Large intestine (tissue), 3 donors: ENCODE data around the gene EIF1B. TPM values are rescaled to one million over a fixed set of nuclear protein-coding genes. Genes with fewer than 3 reads are reported as not detected.

Source experiments
- DNase-seq, 2 donors: peaks; one replicate each; pipeline versions ENCODE4 v3.0.0 to v3.0.0-alpha.2; 2013
- H3K27ac ChIP-seq: one replicate; pipeline ENCODE4 v1.5.1; 2013; ENCODE audit warnings: low read length
- H3K27me3 ChIP-seq: 2 replicates; pipeline ENCODE4 v1.6.1; 2013; ENCODE audit warnings: low read length; ENCODE audit not compliant: control insufficient read depth, insufficient read depth
- H3K36me3 ChIP-seq: 2 replicates; pipeline ENCODE4 v1.6.1; 2013; ENCODE audit warnings: low read length; ENCODE audit not compliant: control insufficient read depth, insufficient read depth
- H3K4me1 ChIP-seq: one replicate; pipeline ENCODE4 v1.6.1; 2013; ENCODE audit warnings: low read length; ENCODE audit not compliant: control insufficient read depth, insufficient read depth
- H3K4me3 ChIP-seq: one replicate; pipeline ENCODE4 v1.5.1; 2013; ENCODE audit warnings: low read length
- H3K9me3 ChIP-seq: one replicate; pipeline ENCODE4 v1.6.1; 2013; ENCODE audit warnings: mild to moderate bottlenecking, low read depth, low read length, moderate library complexity; ENCODE audit not compliant: control insufficient read depth
- WGBS: methylation state at CpG from one replicate; pipeline ENCODE4 v1.1.5; 2013; ENCODE audit warnings: low lambda C conversion rate; ENCODE audit not compliant: insufficient coverage; 5-methylcytosine and 5-hydroxymethylcytosine counted together
- polyA plus RNA-seq: library from polyadenylated mRNA; unstranded; fragments of 120-200 nt; gene quantifications from one replicate; pipeline ENCODE4 v1.2.1, GENCODE V29; 2013

The EIF1B gene
- polyA plus RNA-seq, 1 donor, result 114 TPM

DNA sequence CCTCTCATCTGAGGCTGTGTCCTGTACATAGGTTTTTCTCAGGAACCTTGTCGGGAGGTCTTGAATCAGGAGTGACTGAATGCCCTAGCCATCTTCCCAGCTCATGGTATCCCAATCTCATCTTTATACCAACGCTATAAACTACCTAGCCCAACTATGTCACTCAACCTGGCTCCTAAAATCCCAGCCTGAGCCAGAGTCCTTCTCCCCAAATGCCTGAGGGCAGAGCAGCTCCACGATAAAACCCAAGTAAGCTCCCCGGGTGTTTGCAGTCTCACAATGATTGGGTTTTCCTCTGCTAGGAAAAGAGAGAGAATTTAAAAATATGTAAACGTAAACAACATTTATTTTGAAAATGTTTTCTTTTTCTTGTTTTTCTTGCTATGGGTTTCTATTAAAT is 14.4 kb downstream of the EIF1B start:
- Histone ChIP-seq H3K27ac (no peak overlapping the region), H3K36me3 (no peaks in the 10 kb centered on the region), H3K4me1 (no peaks in the 10 kb centered on the region), H3K27me3 (no peaks in the 10 kb centered on the region), H3K4me3 (no peak overlapping the region), H3K9me3 (no peaks in the 10 kb centered on the region)
- DNase-seq, result no peak
- 73% methylated on average over 3 of the region's 5 CpGs for WGBS

GRCh38 chr3:40324621-40325020 is 15.1 kb downstream of the EIF1B start:
- 100% methylated on average over 3 of the region's 4 CpGs for WGBS

GRCh38 chr3:40325465-40325864 is 16.0 kb downstream of the EIF1B start:
- no peaks in the 10 kb centered on the region for H3K36me3 ChIP-seq
- H3K27me3 ChIP-seq, result no peaks in the 10 kb centered on the region
- no peak overlapping the region for H3K4me3 ChIP-seq
- no peaks in the 10 kb centered on the region for H3K9me3 ChIP-seq
- no peak for DNase-seq
- no peak overlapping the region for H3K27ac ChIP-seq
- no peaks in the 10 kb centered on the region for H3K4me1 ChIP-seq

More at GRCh38 chr3:40324621-40325020, 15.1 kb downstream of the EIF1B start:
- no peaks in the 10 kb centered on the region for H3K27me3 ChIP-seq
- no peak overlapping the region for H3K4me3 ChIP-seq
- H3K4me1 ChIP-seq, result no peaks in the 10 kb centered on the region
- no peaks in the 10 kb centered on the region for H3K9me3 ChIP-seq
- DNase-seq, result no peak
- no peaks in the 10 kb centered on the region for H3K36me3 ChIP-seq
- H3K27ac ChIP-seq, result no peak overlapping the region

- Histone ChIP-seq H3K36me3 (no peaks in the 10 kb centered on the region), H3K9me3 (no peaks in the 10 kb centered on the region), H3K27ac (no peak overlapping the region), H3K4me3 (no peak overlapping the region), H3K4me1 (no peaks in the 10 kb centered on the region), H3K27me3 (no peaks in the 10 kb centered on the region)
- DNase-seq, result no peak
- no CpG with 5 or more reads among the region's 5 CpGs for WGBS
Observed at GRCh38 chr3:40328374-40328773, 18.9 kb downstream of the EIF1B start.

DNA sequence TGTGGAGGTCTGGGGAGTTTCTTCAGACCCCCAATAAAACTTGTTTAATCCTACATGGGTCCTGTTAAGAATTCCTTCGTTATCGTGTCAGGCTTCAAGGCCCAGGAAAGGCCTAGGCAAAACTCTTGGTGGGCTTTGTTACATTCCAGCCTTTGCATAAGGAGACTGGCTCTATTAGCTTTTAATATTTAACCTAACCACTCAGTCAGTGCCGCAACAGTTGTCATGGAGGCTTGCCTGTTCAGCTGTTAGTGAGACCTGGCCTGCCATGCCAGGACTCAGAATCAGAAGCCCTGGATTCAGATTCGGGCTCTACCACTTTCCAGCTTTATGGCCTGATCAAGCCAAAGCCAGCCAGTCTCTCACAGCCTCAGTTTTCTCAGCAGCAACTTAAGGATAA is 19.6 kb downstream of the EIF1B start:
- DNase-seq, result peak in 1 of 2 donors; percentile 17
- no peak overlapping the region for H3K4me3 ChIP-seq
- H3K9me3 ChIP-seq, result no peaks in the 10 kb centered on the region
- no peaks in the 10 kb centered on the region for H3K4me1 ChIP-seq
- no peaks in the 10 kb centered on the region for H3K36me3 ChIP-seq
- H3K27ac ChIP-seq, result no peak overlapping the region
- WGBS, result no CpG with 5 or more reads among the region's 4 CpGs
- H3K27me3 ChIP-seq, result no peaks in the 10 kb centered on the region

GRCh38 chr3:40332684-40333083 is 23.2 kb downstream of the EIF1B start:
- Histone ChIP-seq H3K4me3 (no peak overlapping the region), H3K4me1 (no peaks in the 10 kb centered on the region), H3K36me3 (no peaks in the 10 kb centered on the region), H3K27ac (no peak overlapping the region), H3K27me3 (no peaks in the 10 kb centered on the region), H3K9me3 (no peaks in the 10 kb centered on the region)
- WGBS, result no CpG with 5 or more reads among the region's 10 CpGs
- DNase-seq, result no peak

- WGBS, result no CpG with 5 or more reads among the region's 4 CpGs
- no peak overlapping the region for H3K27ac ChIP-seq
Observed at GRCh38 chr3:40333416-40333815, 23.9 kb downstream of the EIF1B start.

DNA sequence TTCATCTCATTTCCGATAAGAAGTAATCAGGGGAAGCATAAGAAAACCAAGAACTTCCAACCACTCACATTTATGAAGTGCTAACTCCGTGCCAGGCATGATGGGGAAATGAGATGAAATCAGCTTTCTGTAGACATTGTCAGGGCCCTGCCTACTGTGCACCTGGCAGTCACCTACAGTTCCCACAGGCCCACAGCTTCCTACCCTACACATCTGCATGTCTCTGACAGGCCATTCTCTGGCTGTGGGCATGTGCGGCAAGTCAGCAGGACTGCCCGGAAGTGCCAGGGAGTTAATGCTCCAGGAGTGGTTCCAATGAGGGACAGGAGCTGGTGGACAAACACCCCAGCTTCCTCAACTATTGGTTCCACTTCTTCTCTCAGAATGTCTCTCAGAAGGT is 24.3 kb downstream of the EIF1B start:
- no CpG with 5 or more reads among the region's 4 CpGs for WGBS
- H3K27me3 ChIP-seq, result no peaks in the 10 kb centered on the region
- no peaks in the 10 kb centered on the region for H3K36me3 ChIP-seq
- no peak overlapping the region for H3K27ac ChIP-seq
- DNase-seq, result no peak
- no peaks in the 10 kb centered on the region for H3K4me1 ChIP-seq
- H3K9me3 ChIP-seq, result no peaks in the 10 kb centered on the region
- H3K4me3 ChIP-seq, result no peak overlapping the region

More at GRCh38 chr3:40333416-40333815, 23.9 kb downstream of the EIF1B start:
- Histone ChIP-seq H3K9me3 (no peaks in the 10 kb centered on the region), H3K4me3 (no peak overlapping the region), H3K27me3 (no peaks in the 10 kb centered on the region), H3K4me1 (no peaks in the 10 kb centered on the region), H3K36me3 (no peaks in the 10 kb centered on the region)
- no peak for DNase-seq

DNA sequence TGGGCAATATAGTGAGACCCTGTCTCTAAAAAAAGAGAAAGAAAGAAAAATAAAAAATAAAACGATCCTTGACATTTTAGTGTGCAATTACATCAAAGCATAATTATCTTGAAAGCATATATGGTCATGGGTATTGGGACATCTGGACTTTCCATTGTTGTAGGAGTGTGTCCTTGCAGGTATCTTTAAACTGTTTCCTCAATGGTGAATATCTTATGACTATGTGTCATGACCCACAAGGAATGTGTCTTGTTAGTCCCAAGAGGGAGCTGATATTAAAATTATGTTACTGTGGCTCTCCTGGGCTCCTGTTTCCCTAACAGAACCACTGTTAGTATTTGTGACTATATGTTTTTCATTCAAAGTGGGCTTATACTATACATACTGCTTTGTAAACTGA is 26.6 kb downstream of the EIF1B start:
- no peaks in the 10 kb centered on the region for H3K27me3 ChIP-seq
- H3K4me1 ChIP-seq, result no peaks in the 10 kb centered on the region
- no peak overlapping the region for H3K4me3 ChIP-seq
- no peak overlapping the region for H3K27ac ChIP-seq
- H3K36me3 ChIP-seq, result no peaks in the 10 kb centered on the region
- 83% methylated on average over 1 of the region's 1 CpG for WGBS
- peak in 1 of 2 donors; percentile 6 for DNase-seq
- no peaks in the 10 kb centered on the region for H3K9me3 ChIP-seq

GRCh38 chr3:40336511-40337135 is 27.1 kb downstream of the EIF1B start:
- H3K36me3 ChIP-seq, result no peaks in the 10 kb centered on the region
- DNase-seq, result no peak
- H3K4me3 ChIP-seq, result no peak overlapping the region
- H3K9me3 ChIP-seq, result no peaks in the 10 kb centered on the region
- no peaks in the 10 kb centered on the region for H3K27me3 ChIP-seq
- H3K27ac ChIP-seq, result no peak overlapping the region
- H3K4me1 ChIP-seq, result no peaks in the 10 kb centered on the region
- no CpG with 5 or more reads among the region's 4 CpGs for WGBS
